Left cardiac atrium (tissue), 4 donors: ENCODE data around the gene RABGAP1L. TPM values are rescaled to one million over a fixed set of nuclear protein-coding genes. Genes with fewer than 3 reads are reported as not detected.
"Not testable (repeated sequence)": the region's sequence is repeated elsewhere in the genome, so short reads cannot be mapped to it uniquely, and the experiment has no call there.

Experiments
- ATAC-seq, 2 donors: fragments of 200-7000 bp; cut with Tn5 transposase; one replicate each; pipeline ENCODE4 v1.9.1; 2020; ENCODE audit warnings: mild to moderate bottlenecking in 2 of 2, moderate library complexity in 2 of 2
- DNase-seq: peaks from one replicate; pipeline ENCODE4 v3.0.0-alpha.2; 2020
- intact Hi-C, 2 donors: fragments of 100-400 bp; cut with DNase I; formaldehyde crosslinking; loops; one replicate each; pipeline versions ENCODE4 v1.14.1 to v1.15.1; 2022 to 2023
- total RNA-seq, 2 donors: library from RNA; stranded (reverse); fragmentation: NEBNext Ultra II Directional; extraction: Animal tissue kit (Norgen Biotek cat#: 25700); gene quantifications; one replicate each; pipeline ENCODE4 v1.2.1, GENCODE V29; 2021
- donor health status: DM: no; HTN: yes; CAD: no.
- donor health status: DM: no; HTN: yes; CAD: no; lungs with severe emphysema.
- donor health status: DM: yes; HTN: yes; CAD: no.
- donor health status: Dilated cardiomyopathy.

Gene RABGAP1L
- total RNA-seq, 2 donors from 2014 or later, result 134 to 145 TPM

GRCh38 chr1:174448974-174449373 lies 289.7 kb downstream of the RABGAP1L start:
- no peak for ATAC-seq
- intact Hi-C loops, result no loop called here
- DNase-seq, result no peak

- intact Hi-C loops, result no loop called here
- DNase-seq, result no peak
- no peak for ATAC-seq
These were observed 292.1 kb downstream of the RABGAP1L start for GRCh38 chr1:174451408-174451807.

GRCh38 chr1:174465855-174466254 lies 306.5 kb downstream of the RABGAP1L start:
- intact Hi-C loops, result no loop called here
- ATAC-seq, result no peak

GRCh38 chr1:174466607-174467006 lies 307.3 kb downstream of the RABGAP1L start:
- no peak for DNase-seq
- ATAC-seq, result no peak

More at GRCh38 chr1:174465855-174466254, 306.5 kb downstream of the RABGAP1L start:
- no peak for DNase-seq

GRCh38 chr1:174469052-174469451 lies 309.7 kb downstream of the RABGAP1L start:
- intact Hi-C loops, result no loop called here
- ATAC-seq (no peak), DNase-seq (no peak)

More at GRCh38 chr1:174466607-174467006, 307.3 kb downstream of the RABGAP1L start:
- intact Hi-C loops, result no loop called here

GRCh38 chr1:174469687-174470086 lies 310.4 kb downstream of the RABGAP1L start:
- peak; percentile 30 to 73 for ATAC-seq
- intact Hi-C loops, result no loop called here
- DNase-seq, result no peak

- ATAC-seq (no peak), DNase-seq (no peak)
- intact Hi-C loops, result no loop called here
These were observed 320.0 kb downstream of the RABGAP1L start for GRCh38 chr1:174479281-174479680.

GRCh38 chr1:174480324-174480723 lies 321.0 kb downstream of the RABGAP1L start:
- intact Hi-C loops, result no loop called here
- ATAC-seq (peak in 1 of 2 donors; percentile 35), DNase-seq (no peak)

- intact Hi-C loops, result no loop called here
- ATAC-seq, result no peak
- no peak for DNase-seq
These were observed 332.3 kb downstream of the RABGAP1L start for GRCh38 chr1:174491606-174492005.

GRCh38 chr1:174497478-174497877 lies 338.2 kb downstream of the RABGAP1L start:
- ATAC-seq (peak in 1 of 2 donors; percentile 23), DNase-seq (no peak)
- intact Hi-C loops, result no loop called here

- intact Hi-C loops, ATAC-seq, DNase-seq: not testable (repeated sequence)
These were observed 357.4 kb downstream of the RABGAP1L start for GRCh38 chr1:174516755-174517154.

GRCh38 chr1:174519844-174520243 lies 360.5 kb downstream of the RABGAP1L start:
- peak; percentile 33 for DNase-seq
- intact Hi-C loops, result no loop called here
- ATAC-seq, result peak; percentile 75 to 85

- DNase-seq, result no peak
- intact Hi-C loops, result no loop called here
- ATAC-seq, result no peak
These were observed 372.4 kb downstream of the RABGAP1L start for GRCh38 chr1:174531751-174532150.

GRCh38 chr1:174534789-174535188 lies 375.5 kb downstream of the RABGAP1L start:
- intact Hi-C loops, result no loop called here
- ATAC-seq, result no peak

GRCh38 chr1:174535207-174535606 lies 375.9 kb downstream of the RABGAP1L start:
- intact Hi-C loops, result no loop called here
- ATAC-seq (no peak), DNase-seq (no peak)

More at GRCh38 chr1:174534789-174535188, 375.5 kb downstream of the RABGAP1L start:
- DNase-seq, result no peak

GRCh38 chr1:174543421-174543820 lies 384.1 kb downstream of the RABGAP1L start:
- DNase-seq, ATAC-seq, intact Hi-C loops: not testable (repeated sequence)

GRCh38 chr1:174550296-174550695 lies 391.0 kb downstream of the RABGAP1L start:
- no peak for DNase-seq
- intact Hi-C loops, result no loop called here
- no peak for ATAC-seq

- no peak for DNase-seq
- no peak for ATAC-seq
- intact Hi-C loops, result no loop called here
These were observed 397.1 kb downstream of the RABGAP1L start for GRCh38 chr1:174556392-174556791.

GRCh38 chr1:174568551-174568950 lies 409.2 kb downstream of the RABGAP1L start:
- DNase-seq (no peak), ATAC-seq (no peak)
- intact Hi-C loops, result no loop called here

GRCh38 chr1:174569240-174569639 lies 409.9 kb downstream of the RABGAP1L start:
- no peak for DNase-seq
- no peak for ATAC-seq
- intact Hi-C loops, result no loop called here

GRCh38 chr1:174572771-174573170 lies 413.5 kb downstream of the RABGAP1L start:
- DNase-seq (no peak), ATAC-seq (no peak)
- intact Hi-C loops, result no loop called here

- DNase-seq, ATAC-seq, intact Hi-C loops: not testable (repeated sequence)
These were observed 416.8 kb downstream of the RABGAP1L start for GRCh38 chr1:174576120-174576519.
